GM18502 (cell line): Measurements from ENCODE around the gene KIR3DL3.
"Not testable (repeated sequence)": the region's sequence is repeated elsewhere in the genome, so short reads cannot be mapped to it uniquely, and the experiment has no call there.

Source experiments
- ATAC-seq: cut with Tn5 transposase; IDR thresholded peaks from one replicate; pipeline ENCODE4 v1.9.1; 2021; ENCODE audit warnings: mild to moderate bottlenecking; ENCODE audit not compliant: unreplicated experiment, poor library complexity

KIR3DL3 gene

GRCh38 chr19:54729416-54730188 lies 5.4 kb downstream of the KIR3DL3 start:
- ATAC-seq: no peak

- no peak for ATAC-seq
Observed at GRCh38 chr19:54731191-54731590, 6.9 kb downstream of the KIR3DL3 start.

- ATAC-seq: not testable (repeated sequence)
Observed at GRCh38 chr19:54738306-54738705, 14.1 kb downstream of the KIR3DL3 start, which contains the start of gene KIR2DL3. Gene KIR2DL3, plus strand, starts transcription at chr19:54738513. Its CDS starts 33 bp downstream, at chr19:54738546.

GRCh38 chr19:54738715-54739114 lies 14.5 kb downstream of the KIR3DL3 start:
- ATAC-seq: no peak

GRCh38 chr19:54739587-54740497 lies 15.6 kb downstream of the KIR3DL3 start:
- ATAC-seq: no peak

GRCh38 chr19:54741950-54742349 lies 17.7 kb downstream of the KIR3DL3 start:
- ATAC-seq: not testable (repeated sequence)

- ATAC-seq: not testable (repeated sequence)
Observed at GRCh38 chr19:54744080-54744479, 19.8 kb downstream of the KIR3DL3 start.

GRCh38 chr19:54747614-54748322 lies 23.5 kb downstream of the KIR3DL3 start:
- not testable (repeated sequence) for ATAC-seq

- ATAC-seq: not testable (repeated sequence)
Observed at GRCh38 chr19:54750276-54750675, 26.0 kb downstream of the KIR3DL3 start.

- ATAC-seq: not testable (repeated sequence)
Observed at GRCh38 chr19:54756204-54757110, 32.2 kb downstream of the KIR3DL3 start.

GRCh38 chr19:54758577-54758976 lies 34.3 kb downstream of the KIR3DL3 start:
- not testable (repeated sequence) for ATAC-seq

GRCh38 chr19:54764219-54764618 lies 40.0 kb downstream of the KIR3DL3 start:
- ATAC-seq: not testable (repeated sequence)

- ATAC-seq: not testable (repeated sequence)
Observed at GRCh38 chr19:54766464-54766863, 42.2 kb downstream of the KIR3DL3 start.

GRCh38 chr19:54769646-54770045 lies 45.4 kb downstream of the KIR3DL3 start, which contains the start of gene KIR2DL1:
Gene KIR2DL1, plus strand, starts transcription at chr19:54769793. Its CDS starts 58 bp downstream, at chr19:54769851.
- not testable (repeated sequence) for ATAC-seq

GRCh38 chr19:54770511-54770910 lies 46.3 kb downstream of the KIR3DL3 start:
- ATAC-seq: not testable (repeated sequence)

GRCh38 chr19:54771018-54771960 lies 47.0 kb downstream of the KIR3DL3 start:
- not testable (repeated sequence) for ATAC-seq

GRCh38 chr19:54772666-54773065 lies 48.4 kb downstream of the KIR3DL3 start:
- ATAC-seq: not testable (repeated sequence)
